RWPE1 (cell line): ENCODE data around the gene HIVEP2.
"Not testable (repeated sequence)": the region's sequence is repeated elsewhere in the genome, so short reads cannot be mapped to it uniquely, and the experiment has no call there.

Experiments
- CTCF ChIA-PET: fragments of 350-600 bp; sonication (Branson Sonifier 250); formaldehyde crosslinking; extraction: SDS; loops from one replicate; lab custom pipeline; 2021; lab: Yijun Ruan, JAX
- POLR2A ChIA-PET: fragments of 400-600 bp; formaldehyde crosslinking; extraction: SDS; loops from one replicate; lab custom pipeline; 2020; ENCODE audit warnings: antibody characterized with exemption; ENCODE audit not compliant: low non-redundant PET; lab: Yijun Ruan, JAX
- DNase-seq: peaks from one replicate; pipeline ENCODE4 v3.0.0; 2012; ENCODE audit warnings: low spot score
- H3K27ac ChIP-seq: fragments of 450-650 bp; 2 replicates; pipeline ENCODE4 v1.5.1; 2017
- CTCF ChIP-seq: fragments of 450-650 bp; conservative IDR thresholded peaks from 2 replicates; pipeline ENCODE4 v1.5.1; 2017; ENCODE audit warnings: low read depth, mild to moderate bottlenecking

HIVEP2 gene

GRCh38 chr6:142945049-142945445 lies at the start of gene HIVEP2:
TSS of gene HIVEP2 (minus strand) at chr6:142945176. CDS start at chr6:142774738, 170,438 bp downstream.
- DNase-seq: peak; percentile 82
- peak within 1 kb of the TSS; percentile 97 for H3K27ac ChIP-seq
- ChIA-PET POLR2A (interaction anchor here (1.4 kb wide), 1 partner anchor 115 kb away, joined by 4 read pairs; no protein-coding TSS in a partner anchor), CTCF (no interaction called here)
- no peak for TF ChIP-seq CTCF

GRCh38 chr6:142993977-142994376 lies 49.0 kb upstream of the HIVEP2 start:
- ChIA-PET CTCF (interaction anchor here (0.6 to 0.7 kb wide), 2 partner anchors 46 to 47 kb away, joined by 3 read pairs; no protein-coding TSS in a partner anchor), POLR2A (no interaction called here)
- DNase-seq: no peak
- no peak for TF ChIP-seq CTCF
- no peak overlapping the region for H3K27ac ChIP-seq

- POLR2A ChIA-PET: no interaction called here
- CTCF ChIA-PET: no interaction called here
- H3K27ac ChIP-seq: no peak overlapping the region
- no peak for TF ChIP-seq CTCF
- no peak for DNase-seq
Measured at GRCh38 chr6:142987490-142987889, 42.5 kb upstream of the HIVEP2 start.

- ChIA-PET CTCF (interaction anchor here (0.6 kb wide), 1 partner anchor 1029 kb away, joined by 3 read pairs; no protein-coding TSS in a partner anchor), POLR2A (no interaction called here)
- no peak overlapping the region for H3K27ac ChIP-seq
- no peak for DNase-seq
- TF ChIP-seq CTCF: no peak
Measured at GRCh38 chr6:142985281-142985680, 40.3 kb upstream of the HIVEP2 start.

- no peak for DNase-seq
- CTCF ChIA-PET: no interaction called here
- POLR2A ChIA-PET: no interaction called here
Measured at GRCh38 chr6:142984386-142984785, 39.4 kb upstream of the HIVEP2 start.

GRCh38 chr6:142975365-142975764 lies 30.4 kb upstream of the HIVEP2 start:
- no peak for DNase-seq
- TF ChIP-seq CTCF: no peak
- ChIA-PET POLR2A (no interaction called here), CTCF (no interaction called here)
- no peak overlapping the region for H3K27ac ChIP-seq

More at GRCh38 chr6:142984386-142984785, 39.4 kb upstream of the HIVEP2 start:
- TF ChIP-seq CTCF: no peak
- H3K27ac ChIP-seq: no peak overlapping the region

- POLR2A ChIA-PET, DNase-seq, H3K27ac ChIP-seq: not testable (repeated sequence)
- CTCF ChIA-PET: interaction anchor here (0.5 to 0.6 kb wide), 2 partner anchors 13 to 86 kb away, joined by 3 read pairs; no protein-coding TSS in a partner anchor
Measured at GRCh38 chr6:142970941-142971340, 26.0 kb upstream of the HIVEP2 start.
